GM19467 (cell line): Measurements from ENCODE around the gene PDZD2.
"Not testable (repeated sequence)": the region's sequence is repeated elsewhere in the genome, so short reads cannot be mapped to it uniquely, and the experiment has no call there.

Source experiments
- ATAC-seq: cut with Tn5 transposase; IDR thresholded peaks from one replicate; pipeline ENCODE4 v1.9.1; 2021; ENCODE audit warnings: mild to moderate bottlenecking, moderate library complexity; ENCODE audit not compliant: unreplicated experiment

PDZD2 gene

GRCh38 chr5:31767335-31768031 is 128.6 kb downstream of the PDZD2 start:
- ATAC-seq = no peak

DNA sequence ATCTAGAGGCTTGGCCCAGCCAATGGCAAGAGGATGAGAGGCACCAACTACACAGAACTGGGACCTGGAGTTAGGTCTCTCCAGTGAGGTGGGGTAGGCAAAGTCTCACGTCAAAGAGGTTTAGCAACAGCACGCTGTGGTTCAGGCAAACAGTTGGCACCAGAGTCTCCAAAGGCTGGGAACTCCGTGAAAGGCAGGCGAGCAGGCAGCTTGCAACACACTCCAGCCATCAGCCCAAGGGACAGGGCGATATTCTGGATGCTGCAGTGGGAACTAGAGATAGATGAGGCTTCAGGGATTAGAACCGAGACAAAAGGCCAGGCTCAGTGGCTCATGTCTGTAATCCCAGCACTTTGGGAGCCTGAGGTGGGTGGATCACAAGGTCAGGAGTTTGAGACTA is 129.1 kb downstream of the PDZD2 start:
- no peak for ATAC-seq

DNA sequence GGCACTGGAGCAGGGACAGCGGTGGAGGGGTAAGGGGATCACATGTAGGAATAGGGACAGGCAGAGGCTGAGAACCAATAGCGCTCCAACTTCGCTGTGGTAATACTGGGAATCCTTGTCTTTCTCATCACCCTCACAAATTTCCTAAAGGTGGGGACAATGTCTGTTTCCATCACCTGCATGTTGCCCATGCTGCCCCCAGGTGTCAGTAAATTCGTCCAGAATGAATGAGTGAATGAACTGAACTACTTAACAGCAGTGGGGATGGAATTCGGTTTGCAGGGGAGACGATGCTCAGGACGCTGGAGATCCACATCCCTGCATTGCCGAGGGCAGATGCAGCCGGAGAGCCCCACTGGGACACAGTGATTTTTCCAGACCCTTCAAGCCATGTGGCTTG is 129.9 kb downstream of the PDZD2 start:
- ATAC-seq = no peak

DNA sequence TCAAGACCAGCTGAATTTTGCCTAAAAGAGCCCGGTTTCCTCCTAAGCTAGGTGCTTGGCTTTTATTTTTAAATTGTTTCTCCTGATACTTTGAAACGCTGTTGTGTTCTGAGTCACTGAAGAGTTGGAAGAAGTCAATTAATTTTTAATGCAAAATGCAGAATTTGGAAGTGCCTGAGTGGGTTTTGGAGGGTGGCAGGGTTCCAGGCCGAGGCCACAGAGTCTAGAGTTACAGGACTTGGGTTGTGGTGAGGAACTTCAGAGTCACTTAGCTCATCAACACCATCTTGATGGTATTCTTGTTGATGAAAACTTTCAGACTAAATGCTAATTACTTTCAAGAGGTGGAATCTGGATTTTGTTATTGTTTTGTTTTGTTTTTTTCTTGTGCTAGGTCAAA is 130.6 kb downstream of the PDZD2 start:
- ATAC-seq = no peak

DNA sequence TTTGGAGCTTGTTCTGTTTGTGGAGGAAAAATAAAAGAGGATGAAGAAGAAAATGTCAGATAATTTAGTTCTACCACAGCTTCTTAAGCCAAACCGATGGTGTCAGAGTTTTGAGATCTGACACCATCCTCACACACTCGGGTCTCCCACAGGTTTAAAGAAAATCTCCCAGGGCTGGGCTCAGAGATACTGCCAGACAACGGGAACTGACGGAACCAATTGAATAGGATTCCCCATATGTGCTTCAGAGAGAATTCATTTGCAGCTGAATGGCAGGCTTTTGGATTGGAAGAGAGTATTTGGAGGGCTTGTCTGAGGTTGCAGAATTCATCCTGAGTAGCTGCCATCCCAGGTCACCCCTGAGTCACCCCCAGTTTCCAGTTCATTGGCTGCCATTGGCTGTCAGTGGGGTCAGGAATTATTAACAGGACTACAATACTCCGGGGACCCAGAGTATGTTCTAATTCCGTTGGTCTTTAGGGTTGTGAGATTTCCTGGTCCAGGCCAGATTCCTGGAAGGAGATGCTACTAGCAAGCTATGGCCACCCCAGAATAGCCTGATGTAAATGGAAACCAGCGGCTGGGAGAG is 131.3 kb downstream of the PDZD2 start:
- ATAC-seq = no peak

GRCh38 chr5:31770998-31771397 is 132.1 kb downstream of the PDZD2 start:
- peak; percentile 82 for ATAC-seq

- ATAC-seq = no peak
Observed at GRCh38 chr5:31771500-31771899, 132.6 kb downstream of the PDZD2 start.

GRCh38 chr5:31776294-31776693 is 137.4 kb downstream of the PDZD2 start:
- not testable (repeated sequence) for ATAC-seq

DNA sequence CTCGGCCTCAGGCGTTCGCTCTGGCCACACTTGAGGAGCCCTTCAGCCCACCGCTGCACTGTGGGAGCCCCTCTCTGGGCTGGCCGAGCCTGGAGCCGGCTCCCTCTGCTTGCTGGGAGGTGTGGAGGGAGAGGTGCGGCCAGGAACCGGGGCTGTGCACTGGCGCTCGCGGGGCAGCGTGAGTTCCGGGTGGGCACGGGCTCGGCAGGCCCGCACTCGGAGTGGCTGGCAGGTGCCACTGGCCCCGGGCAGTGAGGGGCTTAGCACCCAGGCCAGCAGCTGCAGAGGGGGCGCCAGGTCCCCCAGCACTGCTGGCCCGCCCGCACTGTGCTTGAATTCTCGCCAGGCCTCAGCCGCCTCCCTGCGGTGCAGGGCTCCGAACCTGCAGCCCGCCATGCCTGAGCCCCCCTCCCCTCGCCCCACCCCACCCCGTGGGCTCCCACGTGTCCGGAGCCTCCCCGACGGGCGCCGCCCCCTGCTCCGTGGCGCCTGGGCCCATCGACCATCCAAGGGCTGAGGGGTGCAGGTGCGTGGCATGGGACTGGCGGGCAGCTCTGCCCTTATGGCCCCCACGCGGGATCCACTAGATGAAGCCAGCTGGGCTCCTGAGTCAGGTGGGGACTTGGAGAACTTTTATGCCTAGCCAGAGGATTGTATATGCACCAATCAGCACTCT is 138.2 kb downstream of the PDZD2 start:
- no peak for ATAC-seq

DNA sequence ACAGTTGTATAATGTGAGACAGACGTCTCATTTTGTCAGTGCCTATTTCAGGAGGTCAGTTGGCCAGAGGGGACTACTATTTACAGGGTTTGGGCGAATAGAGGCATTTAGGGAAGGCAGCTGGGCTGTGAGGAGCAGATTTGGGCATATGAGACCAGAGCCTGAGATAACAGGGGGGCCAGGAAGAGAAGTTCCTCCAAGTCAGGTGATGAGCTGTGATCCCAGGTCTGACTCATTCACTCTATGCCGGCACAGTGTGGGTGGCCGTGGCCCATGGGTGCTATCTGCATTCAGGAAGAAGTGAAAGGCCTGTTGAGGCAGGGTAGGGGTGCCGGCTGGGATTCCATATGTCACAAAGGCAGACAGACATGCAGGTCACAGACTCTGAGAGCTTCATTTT is 142.8 kb downstream of the PDZD2 start:
- no peak for ATAC-seq

DNA sequence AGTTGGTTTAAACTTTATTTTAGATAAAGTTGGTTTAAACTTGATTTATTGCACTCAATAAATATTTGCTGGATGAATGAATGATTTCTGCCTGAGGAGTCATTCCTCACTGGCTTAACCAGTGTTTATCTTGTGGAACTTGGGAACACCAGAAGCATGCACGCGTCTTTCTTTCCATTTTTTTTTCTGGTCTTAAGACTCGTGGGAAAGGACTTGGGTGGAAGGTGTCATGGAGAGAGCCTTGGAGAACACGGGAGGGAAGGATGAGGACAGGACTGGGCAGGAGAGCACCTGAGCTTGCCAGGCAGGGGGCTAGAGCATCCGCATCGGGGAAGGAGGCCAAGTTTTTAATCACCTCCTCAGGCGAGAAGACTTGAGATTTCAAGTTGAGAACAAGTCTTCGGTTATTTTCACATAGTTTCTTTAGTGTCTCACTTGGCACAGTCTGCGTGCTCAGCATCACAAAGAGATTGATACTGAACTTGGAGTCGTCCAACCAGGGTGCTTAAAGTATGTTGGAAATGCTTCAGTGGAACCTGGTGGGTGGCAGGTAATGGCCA is 144.2 kb downstream of the PDZD2 start:
- ATAC-seq = no peak

- ATAC-seq = no peak
Observed at GRCh38 chr5:31783731-31784130, 144.8 kb downstream of the PDZD2 start.

GRCh38 chr5:31786090-31786631 is 147.2 kb downstream of the PDZD2 start:
- no peak for ATAC-seq

GRCh38 chr5:31794009-31794408 is 155.1 kb downstream of the PDZD2 start:
- ATAC-seq = no peak

DNA sequence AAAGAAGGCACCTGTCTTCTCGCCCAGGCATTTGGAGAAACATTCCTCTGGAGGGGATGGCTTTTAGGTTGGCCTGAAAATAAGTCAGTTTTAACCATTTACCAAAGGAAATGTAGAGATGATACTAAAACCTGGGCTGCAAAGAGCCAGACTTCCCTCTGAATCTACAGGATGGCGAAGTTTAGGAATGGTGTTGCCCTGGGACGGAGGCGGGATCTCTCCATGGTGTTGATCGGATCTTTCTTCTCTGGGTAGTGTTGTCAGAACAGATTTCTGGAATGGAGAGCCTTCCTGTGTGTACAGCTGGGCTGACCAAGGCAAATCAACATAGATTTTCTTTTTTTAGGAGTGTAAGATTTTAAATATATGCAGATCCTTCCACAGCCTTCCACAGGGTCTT is 159.2 kb downstream of the PDZD2 start:
- no peak for ATAC-seq

DNA sequence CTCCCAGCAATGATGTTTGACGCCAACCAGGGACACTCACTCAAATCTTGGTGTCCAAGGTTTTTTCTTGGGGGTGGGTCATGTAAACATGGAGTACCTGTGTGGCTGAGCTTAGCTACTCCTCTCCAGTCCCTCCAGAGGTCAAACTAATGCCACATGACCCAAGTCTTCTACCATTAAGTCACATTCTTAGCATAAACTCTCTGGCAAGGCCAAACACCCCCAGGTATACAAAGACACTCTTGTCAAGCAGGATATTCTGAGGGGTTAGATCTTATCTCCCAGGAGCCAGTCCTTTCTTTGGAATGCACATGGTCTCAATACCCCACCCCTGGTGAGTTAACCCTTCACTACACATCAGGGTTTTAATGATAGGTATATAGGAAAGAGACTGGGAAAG is 161.4 kb downstream of the PDZD2 start:
- ATAC-seq = no peak

DNA sequence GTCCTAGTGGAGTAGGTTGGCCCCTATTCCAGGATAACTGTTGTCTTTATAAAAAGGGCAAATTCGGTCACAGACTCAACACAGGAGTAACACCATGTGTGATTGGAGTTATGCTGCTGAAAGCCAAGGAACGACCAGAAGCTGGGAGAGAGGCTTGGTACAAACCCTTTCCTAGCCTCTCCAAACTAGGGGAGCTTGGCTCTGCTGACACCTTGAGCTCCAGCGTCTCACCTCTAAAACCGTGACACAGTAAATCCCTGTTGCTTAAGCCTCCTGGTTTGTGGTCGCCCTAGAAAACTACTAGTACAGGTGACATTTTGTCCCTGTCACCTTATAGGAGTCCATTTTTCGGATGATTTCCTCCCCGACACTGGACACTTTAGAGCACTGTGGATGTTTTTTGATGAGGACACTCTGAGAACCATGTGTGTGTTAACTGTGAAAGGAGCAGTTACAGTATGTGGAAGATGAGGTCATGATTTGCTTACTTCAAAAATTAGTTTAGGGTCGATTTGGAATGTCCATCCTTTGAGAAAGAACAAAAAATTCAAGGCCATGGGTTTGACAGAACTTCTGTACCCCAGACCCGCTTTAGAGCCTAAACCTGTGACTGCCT is 167.0 kb downstream of the PDZD2 start:
- ATAC-seq = no peak

DNA sequence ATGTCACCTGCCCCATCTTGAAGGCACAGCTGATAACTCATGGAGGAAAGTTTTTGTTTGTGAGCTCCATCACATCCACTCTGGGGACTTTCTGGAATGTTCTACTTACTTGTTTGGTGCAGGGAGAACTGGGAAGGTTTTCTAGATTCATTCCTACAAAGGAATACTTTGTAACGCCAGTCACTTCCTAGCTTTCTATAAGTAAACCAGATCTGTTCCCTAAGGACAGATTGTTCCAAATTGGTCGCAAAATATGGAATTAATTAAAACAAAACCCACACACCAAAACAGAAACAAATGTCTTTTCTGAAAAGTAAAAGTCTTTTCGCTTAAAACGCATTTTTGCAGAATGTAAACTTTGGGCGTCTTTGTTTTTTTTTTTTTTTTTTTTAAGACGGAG is 167.6 kb downstream of the PDZD2 start:
- ATAC-seq = no peak

GRCh38 chr5:31807789-31808540 is 169.0 kb downstream of the PDZD2 start:
- no peak for ATAC-seq

GRCh38 chr5:31809050-31809870 is 170.3 kb downstream of the PDZD2 start:
- no peak for ATAC-seq
